GM18951 (cell line): ENCODE data around the gene TPP1.

Source experiments
- POLR2A ChIP-seq: IDR thresholded peaks from 4 replicates; pipeline ENCODE4 v1.6.1; 2011; ENCODE audit warnings: mild to moderate bottlenecking; ENCODE audit not compliant: insufficient read length, insufficient read depth; ENCODE audit errors: extremely low read depth
- in situ Hi-C: fragments of 300-500 bp; cut with MboI; formaldehyde crosslinking; loops from one replicate; pipeline ENCODE4 v1.12.0; 2022; ENCODE audit warnings: low sequenced_read_pairs, mixed read lengths, inconsistent platforms; ENCODE audit not compliant: unreplicated experiment

The TPP1 gene

DNA sequence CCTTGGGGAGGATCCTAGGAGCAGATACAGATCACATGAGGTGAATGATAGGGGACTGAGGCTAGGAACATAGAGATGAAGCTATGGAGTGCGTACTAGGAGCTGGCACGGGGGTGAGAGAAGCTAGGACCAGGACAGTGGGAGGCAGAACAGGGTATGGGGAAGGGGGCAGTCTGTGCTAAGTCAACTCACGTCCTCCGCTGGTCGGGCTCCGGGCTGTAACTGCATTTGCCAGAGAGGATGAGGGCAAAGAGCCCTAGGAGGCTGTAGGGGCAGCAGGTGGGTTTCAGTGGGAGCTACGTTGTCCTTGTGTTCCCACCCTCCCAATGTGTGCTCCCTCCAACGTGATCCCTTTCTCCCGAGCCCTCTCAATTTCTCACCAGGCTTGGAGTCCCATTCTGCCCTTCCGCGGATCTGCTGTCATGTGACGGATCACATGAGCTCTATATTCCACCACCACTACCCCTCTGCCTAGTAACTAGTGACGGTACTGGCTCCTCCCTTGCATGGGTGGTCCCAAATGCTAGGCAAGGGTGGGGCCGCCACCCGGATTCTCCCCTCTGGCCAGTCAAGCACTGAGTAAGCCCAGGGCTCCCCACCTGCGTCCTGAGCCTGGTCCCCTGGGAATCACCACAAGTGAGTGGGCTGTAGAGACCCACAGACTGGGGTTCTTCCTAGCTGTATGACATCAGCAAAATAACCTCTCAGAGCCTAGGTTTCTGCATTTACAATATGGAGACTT lies at the start of gene TPP1:
TSS of gene TPP1 (minus strand) at position 419 of the 742 bp plus-strand sequence. CDS start at position 397, 22 bp downstream.
- TF ChIP-seq POLR2A, result peak; percentile 73
- in situ Hi-C loops, result no loop called here

DNA sequence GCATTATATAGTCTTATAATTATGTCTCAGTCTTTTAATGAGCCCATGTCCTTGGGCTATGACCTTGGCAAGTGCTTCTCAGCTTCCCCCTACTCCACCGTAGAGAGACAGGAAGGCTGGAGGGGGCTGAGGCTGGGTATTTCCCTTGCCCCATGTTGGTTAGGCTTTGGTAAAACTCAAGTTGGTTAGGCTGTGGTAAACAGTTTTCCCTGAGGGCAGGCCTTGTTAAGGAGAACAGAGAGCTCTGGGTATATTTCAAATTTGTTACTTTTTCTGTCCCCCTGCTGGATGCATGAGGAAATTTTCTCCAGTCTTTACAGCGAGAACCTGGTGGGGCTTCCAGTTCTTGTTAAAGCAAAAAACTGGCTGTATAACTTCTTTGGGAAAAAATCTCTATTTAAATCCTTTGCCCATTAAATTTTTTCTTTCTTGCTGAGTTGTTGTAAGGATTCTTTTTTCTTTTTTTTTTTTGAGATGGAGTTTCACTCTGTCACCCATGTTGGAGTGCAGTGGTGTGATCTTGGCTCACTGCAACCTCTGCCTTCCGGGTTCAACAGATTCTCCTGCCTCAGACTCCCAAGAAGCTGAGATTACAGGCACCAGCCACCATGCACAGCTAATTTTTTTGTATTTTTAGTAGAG lies 48.6 kb upstream of the TPP1 start:
- in situ Hi-C loops, result no loop called here
- no peak for TF ChIP-seq POLR2A

DNA sequence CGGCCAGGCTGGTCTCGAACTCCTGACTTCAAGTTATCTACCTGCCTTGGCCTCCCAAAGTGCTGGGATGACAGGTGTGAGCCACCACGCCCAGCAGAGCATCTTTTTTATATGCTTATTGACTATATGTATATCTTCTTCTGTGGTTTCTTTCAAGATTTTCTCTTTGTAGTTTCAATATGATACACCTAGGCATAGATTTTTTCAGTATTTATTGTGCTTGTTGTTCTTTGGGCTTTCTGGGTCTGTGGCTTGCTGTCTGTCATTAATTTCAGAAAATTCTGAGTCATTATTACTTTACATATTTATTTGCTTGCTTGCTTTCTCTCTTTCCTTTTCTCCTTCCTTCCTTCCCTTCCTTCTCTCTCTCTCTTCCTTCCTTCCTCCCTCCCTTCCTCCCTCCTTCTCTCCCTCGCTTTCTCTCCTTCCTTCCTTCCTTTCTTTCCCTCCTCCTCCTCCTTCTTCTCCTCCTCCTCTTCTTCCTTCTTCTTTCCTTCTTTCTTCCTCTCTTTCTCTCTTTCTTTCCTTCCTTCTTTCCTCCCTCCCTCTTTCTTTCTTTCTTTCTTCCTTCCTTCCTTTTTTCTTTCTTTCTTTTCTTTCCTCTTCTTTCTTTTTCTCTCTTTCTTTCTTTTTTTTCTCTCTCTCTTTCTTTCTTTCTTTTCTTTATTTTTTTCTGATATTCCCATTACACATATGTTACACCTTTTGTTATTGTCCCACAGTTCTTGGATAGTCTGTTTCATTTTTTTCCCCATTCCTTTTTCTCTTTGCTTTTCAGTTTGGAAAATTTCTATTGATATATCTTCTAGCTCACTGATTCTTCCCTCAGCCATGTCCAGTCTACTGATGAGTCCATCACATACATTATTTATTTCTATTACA lies 47.3 kb upstream of the TPP1 start:
- in situ Hi-C loops, result no loop called here
- no peak for TF ChIP-seq POLR2A

DNA sequence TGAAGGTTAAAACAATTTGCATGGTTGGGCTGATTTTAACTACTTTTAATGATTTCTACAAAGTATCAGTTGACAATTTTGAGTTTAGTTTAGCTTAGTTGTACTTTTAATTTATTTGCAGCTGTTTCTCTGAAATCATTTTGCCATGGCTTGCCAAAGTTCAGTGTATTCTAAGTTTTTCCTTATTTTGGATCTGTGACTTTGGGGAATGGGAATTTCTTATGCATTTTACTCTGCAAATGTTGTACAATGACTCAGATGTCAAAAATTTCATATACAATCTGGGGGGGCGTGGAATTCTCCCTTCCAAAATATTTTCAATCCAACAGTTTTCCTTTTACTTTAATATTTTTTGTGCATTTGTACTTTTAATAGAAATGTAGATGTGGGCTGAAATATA lies 45.3 kb upstream of the TPP1 start:
- in situ Hi-C loops, result no loop called here
- TF ChIP-seq POLR2A, result no peak

GRCh38 chr11:6663794-6664469 lies 44.7 kb upstream of the TPP1 start:
- TF ChIP-seq POLR2A, result no peak
- in situ Hi-C loops, result no loop called here

GRCh38 chr11:6660712-6661111 lies 41.5 kb upstream of the TPP1 start:
- in situ Hi-C loops, result no loop called here

GRCh38 chr11:6658647-6659046 lies 39.4 kb upstream of the TPP1 start:
- TF ChIP-seq POLR2A, result no peak
- in situ Hi-C loops, result no loop called here

More at GRCh38 chr11:6660712-6661111, 41.5 kb upstream of the TPP1 start:
- no peak for TF ChIP-seq POLR2A

DNA sequence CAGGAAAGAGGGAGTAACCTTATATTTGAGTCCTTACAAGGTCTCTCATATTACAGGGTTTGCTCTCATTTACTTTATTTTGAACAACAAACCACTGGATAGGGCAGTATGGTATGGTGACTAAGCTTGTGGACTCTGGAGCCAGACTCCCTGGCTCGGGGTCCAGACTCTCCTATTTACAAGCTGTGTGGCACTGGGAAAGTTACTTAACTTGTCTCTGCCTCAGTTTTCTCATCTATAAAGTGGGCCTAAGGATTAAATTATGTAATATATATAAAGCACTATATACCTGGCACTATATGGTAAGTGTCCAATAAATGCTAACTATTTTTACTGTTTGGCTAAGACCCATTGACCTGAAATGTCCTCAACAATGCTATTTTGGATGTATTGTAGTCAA lies 38.1 kb upstream of the TPP1 start:
- no peak for TF ChIP-seq POLR2A
- in situ Hi-C loops, result no loop called here

- TF ChIP-seq POLR2A, result no peak
- in situ Hi-C loops, result no loop called here
These were observed 37.7 kb upstream of the TPP1 start for GRCh38 chr11:6656936-6657335.

GRCh38 chr11:6656584-6656915 lies 37.3 kb upstream of the TPP1 start:
- TF ChIP-seq POLR2A, result no peak
- in situ Hi-C loops, result no loop called here

DNA sequence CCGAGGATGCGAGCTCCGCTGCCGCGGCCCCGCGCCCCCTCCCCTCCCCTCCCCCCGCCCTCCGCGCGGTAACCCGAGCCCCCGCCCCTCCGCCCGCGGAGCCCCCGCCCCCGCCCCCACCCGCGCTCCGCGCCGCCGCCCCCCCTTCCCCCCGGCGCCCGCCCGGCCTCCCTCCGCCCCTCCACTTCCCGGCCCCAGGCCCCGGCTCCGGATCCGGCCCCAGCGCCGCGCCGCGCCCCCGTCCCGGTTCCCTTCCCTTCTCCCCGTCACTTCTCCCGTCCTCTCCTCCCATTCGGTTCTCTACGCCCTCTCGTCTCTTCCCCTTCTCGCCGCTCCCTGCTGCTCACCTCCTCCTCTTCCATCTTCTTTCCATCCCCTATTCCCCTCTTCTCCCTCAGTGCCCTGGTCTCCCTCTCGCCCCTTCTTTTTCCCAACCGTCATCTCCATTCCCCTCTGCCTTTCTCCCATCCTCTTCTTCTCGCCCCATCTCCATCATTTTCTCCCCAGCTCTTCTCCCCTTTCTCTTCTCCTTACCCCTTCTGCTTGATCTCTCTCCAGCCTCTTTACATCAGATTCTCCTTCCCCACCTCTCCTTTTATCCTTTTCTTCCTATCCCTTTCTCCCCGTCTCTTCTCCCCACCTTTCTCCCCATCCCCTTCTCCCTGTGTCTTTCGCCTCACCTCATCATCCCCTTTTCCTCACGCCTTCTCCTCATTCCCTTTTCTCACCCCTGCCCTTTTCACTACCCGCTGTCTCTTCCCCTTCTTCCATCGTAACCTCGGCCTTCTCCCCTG lies 36.8 kb upstream of the TPP1 start, which contains the start of gene DCHS1:
TSS of gene DCHS1 (minus strand) at position 20 of the 794 bp plus-strand sequence. CDS start 14,196 bp downstream, outside the sequence.
- no peak for TF ChIP-seq POLR2A

More for the DNA sequence above, 36.8 kb upstream of the TPP1 start, which contains the start of gene DCHS1:
- in situ Hi-C loops, result no loop called here
